Uterus (tissue), 4 donors: ENCODE measurements around the gene SPOCK1. TPM values are rescaled to one million over a fixed set of nuclear protein-coding genes. Genes with fewer than 3 reads are reported as not detected.

Experiments used
- DNase-seq, 2 donors: peaks; one replicate each; pipeline ENCODE4 v3.0.0-alpha.2; 2019 to 2020
- H3K27ac ChIP-seq, 2 donors: fragments of 200-600 bp; sonication (generic); 1 replicate in 1 of 2; 2 replicates in 1 of 2; pipeline ENCODE4 v1.5.1; 2016 to 2018
- H3K27me3 ChIP-seq, 2 donors: fragments of 200-600 bp; sonication (generic); one replicate each; pipeline ENCODE4 v1.5.1; 2018 to 2019; ENCODE audit warnings: control low read depth in 1 of 2
- H3K36me3 ChIP-seq, 2 donors: fragments of 200-600 bp; sonication (generic); one replicate each; pipeline ENCODE4 v1.5.1; 2019; ENCODE audit warnings: control low read depth in 1 of 2
- H3K4me1 ChIP-seq, 2 donors: fragments of 200-600 bp; sonication (generic); one replicate each; pipeline ENCODE4 v1.5.1; 2018 to 2019; ENCODE audit warnings: control low read depth in 1 of 2
- H3K4me3 ChIP-seq, 2 donors: fragments of 200-600 bp; sonication (generic); 1 replicate in 1 of 2; 2 replicates in 1 of 2; pipeline ENCODE4 v1.5.1; 2018 to 2019; ENCODE audit warnings: mild to moderate bottlenecking in 1 of 2
- H3K9me3 ChIP-seq, 2 donors: fragments of 200-600 bp; sonication (generic); one replicate each; pipeline ENCODE4 v1.5.1; 2019; ENCODE audit warnings: control low read depth in 1 of 2
- POLR2A ChIP-seq, 2 donors: fragments of 450-650 bp; IDR thresholded peaks; one replicate each; pipeline ENCODE4 v1.6.1; 2016; ENCODE audit warnings: antibody characterized with exemption in 2 of 2, mild to moderate bottlenecking in 1 of 2, moderate library complexity in 1 of 2
- intact Hi-C: fragments of 100-400 bp; cut with DNase I; formaldehyde crosslinking; loops from one replicate; pipeline ENCODE4 v1.15.1; 2023; ENCODE audit warnings: low total_unique reads
- total RNA-seq, 4 donors: library from RNA; depleted of rRNA in 3 of 4; stranded (reverse); fragments of >200 nt in 3 of 4; gene quantifications; one replicate each; pipeline versions ENCODE4 v1.1.0 to v1.2.4, GENCODE V29; 2014 to 2023
- TF ChIP-seq, protein P1 (sequence below), 4 experiments: fragments of 200-600 bp in 2 of 4; fragments of 450-650 bp in 2 of 4; sonication (generic) in 2 of 4; IDR thresholded peaks; one replicate each; pipeline ENCODE4 v1.5.1; 2016 to 2019; ENCODE audit warnings: antibody characterized with exemption in 4 of 4, mild to moderate bottlenecking in 2 of 4, moderate library complexity in 1 of 4
- donor health status: DM: yes; HTN: yes; CAD: no.

The SPOCK1 gene
- total RNA-seq, 4 donors from 2014 or later = 31.8 to 131 (median 45.1) TPM

- no peaks in the 10 kb centered on the region for H3K27me3 ChIP-seq
- no peaks in the 10 kb centered on the region for H3K4me1 ChIP-seq
- no peaks in the 10 kb centered on the region for H3K9me3 ChIP-seq
- no peaks in the 10 kb centered on the region for H3K36me3 ChIP-seq
- no peak overlapping the region for H3K4me3 ChIP-seq
- TF ChIP-seq, protein P1, sequence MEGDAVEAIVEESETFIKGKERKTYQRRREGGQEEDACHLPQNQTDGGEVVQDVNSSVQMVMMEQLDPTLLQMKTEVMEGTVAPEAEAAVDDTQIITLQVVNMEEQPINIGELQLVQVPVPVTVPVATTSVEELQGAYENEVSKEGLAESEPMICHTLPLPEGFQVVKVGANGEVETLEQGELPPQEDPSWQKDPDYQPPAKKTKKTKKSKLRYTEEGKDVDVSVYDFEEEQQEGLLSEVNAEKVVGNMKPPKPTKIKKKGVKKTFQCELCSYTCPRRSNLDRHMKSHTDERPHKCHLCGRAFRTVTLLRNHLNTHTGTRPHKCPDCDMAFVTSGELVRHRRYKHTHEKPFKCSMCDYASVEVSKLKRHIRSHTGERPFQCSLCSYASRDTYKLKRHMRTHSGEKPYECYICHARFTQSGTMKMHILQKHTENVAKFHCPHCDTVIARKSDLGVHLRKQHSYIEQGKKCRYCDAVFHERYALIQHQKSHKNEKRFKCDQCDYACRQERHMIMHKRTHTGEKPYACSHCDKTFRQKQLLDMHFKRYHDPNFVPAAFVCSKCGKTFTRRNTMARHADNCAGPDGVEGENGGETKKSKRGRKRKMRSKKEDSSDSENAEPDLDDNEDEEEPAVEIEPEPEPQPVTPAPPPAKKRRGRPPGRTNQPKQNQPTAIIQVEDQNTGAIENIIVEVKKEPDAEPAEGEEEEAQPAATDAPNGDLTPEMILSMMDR (IDR thresholded peaks at IDR 0.05) = no peak
- TF ChIP-seq POLR2A (IDR thresholded peaks at IDR 0.05) = no peak
- H3K27ac ChIP-seq = no peak overlapping the region
- intact Hi-C loops = no loop called here
- DNase-seq = no peak
These were observed 384.6 kb downstream of the SPOCK1 start for GRCh38 chr5:137114529-137114928.

DNA sequence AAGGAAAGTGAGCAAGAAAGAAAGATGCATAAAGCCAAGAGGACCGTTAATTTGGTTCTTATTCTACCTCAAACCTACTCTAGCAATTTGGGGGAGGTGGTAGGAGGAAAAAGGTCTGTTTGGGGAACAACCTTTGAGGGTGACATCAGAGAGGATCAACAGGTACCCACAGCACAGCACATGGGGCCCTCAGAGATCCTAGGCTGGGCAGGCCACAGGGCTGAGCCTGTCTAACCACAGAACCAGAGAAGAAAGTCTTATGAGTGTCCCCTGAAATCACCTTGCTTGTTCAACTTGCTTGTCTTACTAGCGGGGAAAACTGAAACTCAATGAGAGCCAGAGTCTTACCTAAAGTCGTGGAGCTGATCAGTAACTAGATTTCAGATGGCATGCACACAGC is 385.2 kb downstream of the SPOCK1 start:
- no peaks in the 10 kb centered on the region for H3K36me3 ChIP-seq
- DNase-seq = no peak
- no peaks in the 10 kb centered on the region for H3K27me3 ChIP-seq
- H3K4me1 ChIP-seq = no peaks in the 10 kb centered on the region
- TF ChIP-seq POLR2A (IDR thresholded peaks at IDR 0.05) = no peak
- TF ChIP-seq, protein P1 (IDR thresholded peaks at IDR 0.05) = no peak
- H3K9me3 ChIP-seq = no peaks in the 10 kb centered on the region
- no peak overlapping the region for H3K27ac ChIP-seq
- intact Hi-C loops = no loop called here
- no peak overlapping the region for H3K4me3 ChIP-seq

DNA sequence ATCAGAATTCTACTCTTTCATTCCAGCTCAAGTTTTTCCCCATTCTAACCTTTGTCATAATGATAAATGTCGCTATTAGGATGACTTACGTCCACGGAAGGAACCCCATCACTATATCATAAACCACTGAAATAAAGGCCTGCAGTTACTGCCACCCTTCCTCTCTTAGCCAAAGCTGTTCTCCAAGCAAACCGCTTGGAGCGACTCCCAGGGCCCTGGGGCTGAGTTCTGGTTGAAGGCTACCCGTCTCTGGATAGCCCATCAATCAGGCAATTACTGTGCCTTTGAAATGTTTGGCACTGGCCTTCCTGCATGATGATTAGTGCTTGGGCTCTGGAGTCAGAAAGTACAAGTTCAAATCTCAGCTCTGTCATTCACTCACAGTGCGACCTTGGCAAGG is 386.0 kb downstream of the SPOCK1 start:
- no peaks in the 10 kb centered on the region for H3K9me3 ChIP-seq
- H3K36me3 ChIP-seq = no peaks in the 10 kb centered on the region
- H3K4me1 ChIP-seq = no peaks in the 10 kb centered on the region
- intact Hi-C loops = no loop called here
- no peaks in the 10 kb centered on the region for H3K27me3 ChIP-seq
- DNase-seq = no peak
- H3K27ac ChIP-seq = no peak overlapping the region
- no peak overlapping the region for H3K4me3 ChIP-seq
- no peak for TF ChIP-seq POLR2A (IDR thresholded peaks at IDR 0.05)
- TF ChIP-seq, protein P1 (IDR thresholded peaks at IDR 0.05) = no peak

- intact Hi-C loops = no loop called here
- Histone ChIP-seq H3K4me3 (no peak overlapping the region), H3K36me3 (no peaks in the 10 kb centered on the region), H3K27ac (no peak overlapping the region), H3K4me1 (no peaks in the 10 kb centered on the region), H3K27me3 (no peaks in the 10 kb centered on the region), H3K9me3 (no peaks in the 10 kb centered on the region)
- TF ChIP-seq, protein P1 (IDR thresholded peaks at IDR 0.05) = no peak
- TF ChIP-seq POLR2A (IDR thresholded peaks at IDR 0.05) = no peak
- no peak for DNase-seq
These were observed 393.6 kb downstream of the SPOCK1 start for GRCh38 chr5:137105351-137106035.

DNA sequence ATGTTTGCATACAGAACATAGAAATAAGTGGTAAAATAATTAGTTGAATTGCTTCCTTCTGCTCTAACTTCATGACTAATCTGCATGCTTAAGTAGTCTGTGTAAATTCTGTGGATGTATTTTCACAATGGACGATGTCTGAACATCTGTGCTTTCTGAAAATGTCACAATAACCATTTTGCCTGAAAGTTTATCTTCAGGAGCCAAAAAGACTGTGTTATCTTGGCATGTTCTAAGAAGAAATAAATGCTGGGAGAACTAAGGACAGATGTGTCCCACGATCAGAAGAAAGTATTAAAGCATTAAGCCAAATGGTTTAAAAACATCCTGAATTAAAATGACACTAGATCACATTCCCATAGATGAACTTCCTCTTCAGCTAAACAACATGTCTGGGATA is 397.6 kb downstream of the SPOCK1 start:
- Histone ChIP-seq H3K36me3 (no peaks in the 10 kb centered on the region), H3K4me3 (no peak overlapping the region), H3K4me1 (no peaks in the 10 kb centered on the region), H3K27me3 (no peaks in the 10 kb centered on the region), H3K9me3 (no peaks in the 10 kb centered on the region), H3K27ac (peak overlapping the region; percentile 46 to 47)
- intact Hi-C loops = no loop called here
- TF ChIP-seq, protein P1 (IDR thresholded peaks at IDR 0.05) = no peak
- TF ChIP-seq POLR2A (IDR thresholded peaks at IDR 0.05) = no peak
- no peak for DNase-seq
